NCI-H524 treated with DMSO at 0.1 percent for 48 hours (cell line): ENCODE results near the gene DCDC2C.

Source experiments
- DNase-seq: peaks from one replicate; lab custom pipeline; 2025; lab: John Stamatoyannopoulos, UW

Gene DCDC2C

DNA sequence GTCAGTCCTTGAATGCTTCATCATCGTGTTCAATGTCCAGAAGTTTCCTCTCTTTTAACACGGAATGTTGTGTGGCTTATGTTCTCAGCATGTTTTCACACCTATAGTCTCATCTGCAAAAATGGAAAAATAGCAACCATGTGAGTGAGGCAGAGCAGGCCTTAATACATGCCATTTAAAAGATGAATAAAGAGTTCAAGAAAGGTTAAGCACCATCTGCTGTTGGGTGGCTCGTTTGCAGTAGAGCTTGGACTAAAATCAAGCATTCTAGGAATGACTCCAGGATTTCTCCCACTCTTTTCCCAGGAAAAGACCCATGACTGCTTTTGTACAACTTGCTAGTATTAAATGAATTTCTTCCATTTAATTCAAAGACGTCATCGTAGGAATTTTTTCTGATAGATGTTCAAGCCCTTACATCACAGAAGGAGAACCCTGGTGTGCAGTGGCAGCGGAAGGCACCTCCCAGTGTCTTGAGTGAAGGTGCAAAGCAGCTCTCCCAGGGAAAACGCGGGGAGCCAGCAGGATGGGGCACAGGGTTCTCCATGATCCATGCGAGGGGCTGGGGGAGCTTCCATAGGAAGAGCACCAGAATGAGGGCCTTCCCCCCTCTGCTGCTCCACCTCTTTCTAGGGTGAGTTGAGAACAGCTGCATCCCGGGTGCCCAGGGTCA, 9.6 kb downstream of the DCDC2C start:
- no peak for DNase-seq

DNA sequence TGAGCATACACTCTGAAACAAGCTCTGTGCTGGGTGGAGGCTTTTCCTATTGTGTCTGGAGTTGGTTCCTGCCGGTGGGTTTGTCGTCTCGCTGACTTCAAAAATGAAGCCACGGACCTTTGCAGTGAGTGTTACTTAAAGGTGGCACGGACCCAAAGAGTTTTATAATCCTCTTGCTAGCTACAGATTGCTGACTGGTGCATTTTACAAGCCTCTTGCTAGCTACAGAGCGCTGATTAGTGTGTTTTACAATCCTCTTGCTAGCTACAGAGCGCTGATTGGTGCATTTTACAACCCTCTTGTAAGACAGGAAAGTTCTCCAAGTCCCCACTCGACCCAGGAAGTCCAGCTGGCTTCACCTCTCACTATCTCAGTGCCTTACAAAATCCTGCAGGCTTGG, 15.3 kb downstream of the DCDC2C start:
- DNase-seq, result no peak

DNA sequence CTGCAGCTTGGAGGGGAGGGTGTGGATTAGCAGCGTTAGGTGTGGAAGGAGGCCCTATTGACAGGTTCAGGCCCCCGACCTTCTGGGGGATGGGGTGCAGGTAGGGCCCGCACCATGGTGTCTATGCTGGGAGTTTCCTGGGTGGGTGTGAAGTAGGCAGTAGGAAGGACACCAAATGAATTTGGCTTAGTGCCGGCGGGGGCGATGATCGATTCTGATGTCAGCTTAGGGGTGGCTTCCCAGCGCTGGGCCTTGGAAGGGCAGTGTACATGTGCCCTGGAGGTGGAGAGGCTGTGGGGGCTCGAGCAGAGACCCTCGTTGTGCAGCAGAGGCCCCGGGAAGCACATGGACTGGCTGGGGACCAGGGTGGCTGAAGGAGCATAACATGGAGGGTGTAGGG, 21.6 kb downstream of the DCDC2C start:
- DNase-seq, result no peak

DNA sequence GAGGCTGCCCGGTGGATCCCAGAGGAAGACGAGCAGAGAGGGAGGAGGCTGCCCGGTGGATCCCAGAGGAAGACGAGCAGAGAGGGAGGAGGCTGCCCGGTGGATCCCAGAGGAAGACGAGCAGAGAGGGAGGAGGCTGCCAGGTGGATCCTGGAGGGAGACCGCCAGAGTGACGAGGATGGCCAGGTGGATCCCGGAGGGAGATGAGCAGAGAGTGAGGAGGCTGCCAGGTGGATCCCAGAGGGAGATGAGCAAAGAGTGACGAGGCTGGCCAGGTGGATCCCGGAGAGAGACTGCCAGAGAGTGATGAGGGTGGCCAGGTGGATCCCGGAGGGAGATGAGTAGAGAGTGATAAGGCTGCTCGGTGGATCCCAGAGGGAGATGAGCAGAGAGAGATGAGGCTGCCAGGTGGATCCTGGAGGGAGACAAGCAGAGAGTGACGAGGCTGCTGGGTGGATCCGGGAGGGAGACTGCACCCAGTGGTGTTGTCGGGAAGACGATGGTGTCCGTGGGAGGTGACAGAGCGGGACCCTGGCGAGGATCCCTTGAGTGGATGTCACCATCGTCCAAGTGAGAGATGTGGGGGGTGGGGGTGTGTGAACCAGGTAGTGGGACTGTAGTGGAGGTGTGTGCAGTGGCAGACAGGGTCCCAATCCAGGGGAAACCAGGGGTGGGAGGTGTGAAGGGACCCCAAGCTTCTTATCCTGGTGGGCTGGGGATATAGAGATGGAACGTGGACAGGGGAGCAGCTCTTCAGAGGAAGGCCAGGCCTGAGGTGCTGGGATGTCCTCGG, 22.3 kb downstream of the DCDC2C start:
- DNase-seq, result no peak

DNA sequence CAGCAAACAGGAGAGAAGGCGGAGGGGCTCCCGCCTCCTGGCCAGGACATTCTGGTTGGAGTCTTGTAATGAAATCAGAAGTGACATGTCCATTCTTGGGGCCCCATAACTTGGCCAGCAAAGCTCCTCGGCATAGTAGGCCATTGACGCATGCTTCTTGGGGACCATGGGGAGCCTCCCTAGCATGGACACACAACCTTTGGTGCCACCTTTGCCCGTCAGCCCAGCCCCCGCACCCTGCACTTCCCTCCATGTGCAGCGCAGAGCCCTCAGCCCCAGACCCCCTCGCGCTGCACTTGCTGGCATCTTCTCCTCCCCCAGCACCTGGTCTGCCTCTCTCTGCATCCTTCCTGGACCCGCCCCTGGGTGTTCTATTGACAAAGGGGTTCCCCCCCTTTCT, 23.1 kb downstream of the DCDC2C start:
- DNase-seq, result no peak

DNA sequence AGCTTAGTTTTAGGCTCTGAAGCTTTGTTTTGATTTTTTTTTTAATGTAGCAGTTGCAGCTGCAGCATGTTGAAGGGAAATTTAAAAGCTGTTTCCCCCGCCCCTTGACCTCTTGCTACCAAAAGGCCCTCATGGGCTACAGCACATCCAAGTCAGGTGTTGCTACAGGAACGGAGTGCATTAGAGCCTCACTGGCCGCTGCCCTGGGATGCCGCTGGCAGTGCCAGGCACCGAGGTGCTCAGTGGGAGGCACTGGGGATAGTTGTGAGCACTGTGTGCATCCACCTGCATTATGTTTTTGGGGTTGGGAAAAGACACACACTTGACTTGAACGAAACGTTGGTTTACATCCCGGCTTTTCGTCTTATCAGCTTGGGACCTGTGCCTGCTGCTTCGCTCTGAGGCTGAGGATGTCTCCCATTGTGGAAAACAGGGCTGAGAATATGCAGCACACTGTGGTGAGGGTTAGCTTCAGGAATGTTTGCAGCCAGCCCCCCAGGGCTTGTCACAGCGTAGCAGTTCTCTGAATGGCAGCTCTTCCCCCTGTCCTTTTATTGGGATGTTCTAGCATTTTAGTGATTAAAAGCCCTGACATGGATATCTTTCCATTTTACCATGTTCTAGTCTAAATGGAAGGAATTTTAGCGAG, 24.1 kb downstream of the DCDC2C start:
- no peak for DNase-seq

DNA sequence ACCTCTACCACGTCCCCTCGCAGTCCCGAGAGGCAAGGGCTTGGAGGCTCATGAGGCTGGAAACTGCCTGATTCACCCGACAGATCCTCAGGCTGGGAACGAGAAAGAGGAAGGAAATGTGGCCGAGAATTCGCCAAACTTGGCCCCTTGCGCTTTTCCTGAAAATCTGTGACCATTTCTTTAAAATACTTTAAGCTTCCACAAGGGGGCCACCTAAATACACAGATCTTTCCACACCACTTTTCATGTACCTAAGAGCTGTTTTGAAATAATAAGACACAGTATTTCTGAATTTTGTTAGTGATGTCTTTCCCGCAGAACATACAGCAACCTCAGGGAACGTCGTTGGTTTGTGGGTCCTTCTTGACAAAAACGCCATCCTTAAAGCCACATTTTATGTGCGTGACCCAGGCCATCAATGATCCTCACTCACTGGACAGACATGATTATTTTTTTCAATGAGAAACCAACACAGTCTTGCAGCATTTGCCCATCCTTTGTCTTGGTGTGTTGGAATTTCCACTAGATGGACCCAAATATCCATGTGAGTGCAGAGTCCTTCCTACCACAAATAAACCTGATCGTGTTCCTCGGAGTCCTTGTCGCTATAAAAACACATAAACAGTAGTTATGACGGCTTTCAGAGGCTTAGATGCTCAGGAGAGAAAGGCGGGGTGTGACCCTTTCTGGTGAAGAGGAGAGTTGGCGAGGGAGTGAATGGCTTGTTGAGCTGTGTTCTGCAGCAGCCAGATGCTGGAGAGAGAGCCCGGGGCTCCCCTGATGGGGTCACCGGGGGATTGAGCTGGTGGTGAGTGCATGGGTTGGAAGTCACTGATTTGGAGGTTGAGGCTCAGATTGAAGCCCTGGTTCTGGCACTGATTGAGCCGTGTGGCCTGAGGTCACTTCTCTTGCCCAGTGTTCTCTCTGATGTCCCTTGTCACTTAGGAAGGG, 25.0 kb downstream of the DCDC2C start:
- DNase-seq, result peak; percentile 37

DNA sequence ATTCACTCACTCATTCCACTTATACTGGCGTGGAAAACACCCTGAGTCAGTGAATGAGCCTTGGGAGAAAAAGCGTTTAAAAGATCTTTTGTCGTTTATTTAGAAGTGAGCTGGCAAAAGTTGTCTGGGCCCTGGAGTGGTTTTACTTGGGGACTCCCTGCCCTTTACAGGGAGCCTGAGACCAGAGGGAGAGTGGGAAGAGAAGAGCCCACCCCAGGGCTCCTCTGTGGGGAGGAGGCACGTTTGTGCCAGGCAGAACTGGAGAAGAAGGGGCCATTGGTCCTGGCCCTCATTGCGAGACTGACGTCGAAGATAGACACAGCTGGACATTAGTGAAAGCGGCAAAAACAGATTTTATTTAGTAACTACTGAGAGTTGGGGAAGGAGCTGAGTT, 25.7 kb downstream of the DCDC2C start:
- no peak for DNase-seq

DNA sequence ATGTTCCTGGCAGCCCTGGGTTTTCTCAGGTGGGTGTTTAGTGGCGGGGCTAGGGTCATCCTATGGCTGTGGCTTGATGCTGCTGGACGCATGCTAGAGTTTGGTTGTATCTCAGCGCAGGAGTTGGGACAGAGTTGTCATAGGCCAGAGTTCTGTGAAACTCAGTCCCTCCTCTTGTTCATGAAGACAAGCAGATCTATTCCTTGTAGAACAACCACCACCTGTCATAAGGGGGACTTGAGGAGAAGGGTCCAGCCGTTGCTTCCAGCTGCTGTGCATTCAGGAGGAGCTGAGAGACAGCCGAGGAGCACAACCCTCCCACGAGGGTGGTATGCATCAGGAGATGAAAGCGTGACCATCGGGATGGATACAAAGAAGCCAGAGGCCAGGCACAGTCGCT, 26.4 kb downstream of the DCDC2C start:
- DNase-seq, result no peak

DNA sequence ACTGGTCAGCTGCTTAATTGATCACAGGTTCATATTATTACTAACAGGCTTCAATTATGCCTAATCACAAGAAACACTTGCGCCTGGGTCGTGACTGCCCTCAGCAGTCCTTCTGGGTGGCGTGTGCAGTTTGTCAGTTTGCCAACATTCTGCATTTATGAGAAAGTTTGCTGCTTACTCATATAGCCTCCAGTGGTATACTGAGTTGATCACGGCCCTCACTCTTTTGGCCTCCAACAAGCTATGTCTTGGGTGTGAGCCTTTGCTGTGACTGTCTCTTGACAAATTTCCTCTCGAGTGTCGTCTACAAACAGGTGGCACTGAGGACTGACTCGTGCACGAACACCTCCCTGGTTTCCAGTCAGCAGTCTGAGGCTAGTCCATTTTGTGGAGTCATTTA, 27.3 kb downstream of the DCDC2C start:
- no peak for DNase-seq

DNA sequence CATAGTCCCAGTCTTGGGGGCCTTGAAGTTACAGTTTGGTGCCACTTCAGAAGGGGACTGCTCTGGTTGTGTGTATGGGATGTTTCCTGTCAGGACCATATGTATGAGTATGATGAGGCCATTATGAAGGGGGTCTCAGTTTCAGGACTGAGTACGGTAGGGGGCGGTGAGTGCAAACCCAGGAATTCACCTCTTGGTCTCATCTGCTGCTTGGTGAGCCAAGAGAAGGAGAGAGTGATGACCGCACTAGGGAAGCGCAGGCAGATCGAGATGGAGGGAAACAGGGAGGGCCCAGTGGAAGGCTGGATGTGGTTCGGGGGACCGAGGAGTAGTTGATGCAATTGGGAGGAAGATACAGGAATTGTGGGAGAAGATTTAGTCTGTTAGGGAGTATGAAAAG, 28.5 kb downstream of the DCDC2C start:
- DNase-seq, result no peak

DNA sequence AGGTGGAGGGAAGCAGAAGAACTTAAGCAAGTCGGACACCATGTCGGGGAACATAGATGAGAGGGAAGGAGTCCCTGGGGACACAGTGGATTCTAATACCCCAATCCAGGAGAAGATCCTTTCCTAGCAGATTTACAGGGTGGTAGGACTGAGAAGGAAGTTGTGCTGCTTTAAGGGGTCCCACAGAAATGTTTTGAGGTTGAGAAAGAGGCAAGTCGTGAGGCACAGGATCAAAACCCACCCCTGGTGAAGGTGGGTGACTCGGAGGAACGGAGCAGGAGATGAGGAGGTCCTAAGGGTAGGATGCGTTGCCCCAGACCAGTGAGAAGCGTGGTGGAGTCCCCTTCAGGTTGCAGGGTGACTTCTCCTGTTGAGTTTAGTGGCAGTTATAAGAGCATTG, 32.7 kb downstream of the DCDC2C start:
- no peak for DNase-seq

DNA sequence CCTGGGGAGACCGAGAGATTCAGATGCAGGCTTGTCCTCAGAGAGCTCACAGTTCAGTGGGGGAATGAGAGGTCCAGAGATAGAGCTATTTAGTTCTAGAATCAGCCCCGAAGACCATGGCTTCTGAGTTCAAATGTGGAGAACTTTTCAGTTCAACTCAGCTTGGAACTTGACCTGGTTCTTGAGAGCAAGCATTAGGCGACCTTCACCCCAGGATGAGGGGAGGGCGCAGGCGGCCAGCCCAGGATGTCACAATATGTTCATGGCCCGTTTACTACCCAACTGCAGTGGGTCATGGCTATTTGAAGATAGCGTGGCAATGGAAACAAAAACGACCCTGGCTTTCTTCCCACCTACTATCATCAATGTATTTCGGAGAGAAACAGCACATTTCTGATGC, 33.8 kb downstream of the DCDC2C start:
- no peak for DNase-seq

DNA sequence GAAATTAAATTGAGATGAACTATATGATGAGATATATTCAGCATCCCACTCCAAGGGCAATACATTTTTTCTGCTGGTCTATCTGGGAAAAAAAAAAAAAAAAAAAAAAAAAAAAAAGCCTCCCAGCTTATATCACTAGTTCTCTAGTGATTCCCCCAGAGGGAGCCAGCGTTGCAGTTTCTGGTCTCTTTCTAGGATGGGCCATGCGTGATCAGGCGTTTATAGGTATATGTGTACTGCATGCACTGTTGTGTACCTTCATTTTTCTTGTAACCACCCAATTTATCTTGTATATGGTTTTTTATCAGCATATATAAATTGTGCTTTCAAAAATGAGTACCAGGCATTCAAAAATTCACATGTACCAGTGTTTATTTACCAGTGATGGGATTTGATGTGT, 35.1 kb downstream of the DCDC2C start:
- no peak for DNase-seq

DNA sequence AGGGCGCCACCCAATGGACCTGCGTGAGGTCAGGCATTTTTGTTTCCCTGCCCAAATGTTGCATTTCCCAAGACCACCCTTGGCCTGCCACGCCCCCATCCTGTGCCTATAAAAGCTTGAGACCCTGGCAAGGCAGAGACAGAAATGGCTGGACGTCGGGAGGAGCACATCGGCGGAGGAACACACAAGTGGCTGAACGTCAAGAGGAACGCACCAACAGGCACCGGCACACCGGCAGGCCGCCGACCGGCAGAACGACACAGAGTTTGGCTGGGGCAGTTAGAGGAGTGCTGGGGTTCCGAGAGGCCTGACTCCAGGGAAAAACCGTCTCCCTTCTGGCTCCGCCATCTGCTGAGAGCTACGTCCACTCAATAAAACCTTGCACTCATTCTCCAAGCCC, 35.9 kb downstream of the DCDC2C start:
- no peak for DNase-seq

DNA sequence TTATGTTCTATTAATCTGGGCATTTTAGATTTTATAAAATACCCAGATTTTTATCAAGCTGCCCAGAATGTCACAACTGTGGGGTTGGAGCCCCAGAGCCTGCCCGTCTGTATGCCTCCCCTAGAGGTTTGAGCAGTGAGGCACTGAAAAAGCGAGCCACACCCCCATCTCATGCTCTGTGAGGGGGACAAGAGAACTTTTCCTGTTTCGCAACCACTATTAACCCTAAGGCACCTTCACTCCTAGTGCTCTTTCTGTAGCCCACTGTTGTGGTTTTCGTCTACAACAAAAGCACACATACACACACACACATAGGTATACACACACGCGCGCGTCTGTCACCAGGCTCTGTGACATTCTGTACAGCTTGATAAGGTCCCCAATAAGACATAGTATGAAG, 38.0 kb downstream of the DCDC2C start:
- no peak for DNase-seq

DNA sequence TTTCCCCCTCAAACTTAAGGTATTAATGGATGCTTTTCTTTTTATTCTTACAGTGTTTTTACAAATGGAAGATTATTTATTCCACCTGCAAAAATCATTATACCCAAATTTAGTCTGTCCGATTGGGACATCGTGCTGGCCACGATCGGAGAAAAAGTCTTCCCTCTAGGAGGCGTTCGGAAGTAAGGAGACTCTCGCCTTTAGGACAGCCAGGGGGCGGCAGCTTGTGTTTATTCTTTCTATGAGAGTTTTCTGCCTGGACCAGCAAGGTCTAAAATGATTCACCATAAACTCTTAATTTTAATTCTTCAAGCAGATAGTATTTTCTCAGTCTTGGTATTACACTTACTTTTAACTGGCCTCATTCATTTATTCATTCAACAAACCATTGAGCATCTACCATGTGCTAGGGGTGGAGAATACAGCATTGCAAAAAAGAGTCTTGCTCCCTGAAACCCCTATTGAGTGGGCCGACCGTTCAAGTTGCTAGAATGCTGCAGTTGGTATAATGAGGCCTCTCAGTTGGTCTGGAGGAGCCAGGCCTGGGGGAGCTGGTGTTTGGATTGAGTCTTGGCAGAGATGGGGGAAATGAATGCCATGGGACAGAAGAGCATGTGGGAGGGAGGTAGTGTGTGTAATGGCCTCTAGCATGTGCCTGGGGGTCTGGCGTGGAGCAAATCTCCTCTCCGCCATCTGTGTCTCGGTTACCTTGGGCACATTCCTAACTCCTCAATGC, 38.7 kb downstream of the DCDC2C start:
- no peak for DNase-seq

DNA sequence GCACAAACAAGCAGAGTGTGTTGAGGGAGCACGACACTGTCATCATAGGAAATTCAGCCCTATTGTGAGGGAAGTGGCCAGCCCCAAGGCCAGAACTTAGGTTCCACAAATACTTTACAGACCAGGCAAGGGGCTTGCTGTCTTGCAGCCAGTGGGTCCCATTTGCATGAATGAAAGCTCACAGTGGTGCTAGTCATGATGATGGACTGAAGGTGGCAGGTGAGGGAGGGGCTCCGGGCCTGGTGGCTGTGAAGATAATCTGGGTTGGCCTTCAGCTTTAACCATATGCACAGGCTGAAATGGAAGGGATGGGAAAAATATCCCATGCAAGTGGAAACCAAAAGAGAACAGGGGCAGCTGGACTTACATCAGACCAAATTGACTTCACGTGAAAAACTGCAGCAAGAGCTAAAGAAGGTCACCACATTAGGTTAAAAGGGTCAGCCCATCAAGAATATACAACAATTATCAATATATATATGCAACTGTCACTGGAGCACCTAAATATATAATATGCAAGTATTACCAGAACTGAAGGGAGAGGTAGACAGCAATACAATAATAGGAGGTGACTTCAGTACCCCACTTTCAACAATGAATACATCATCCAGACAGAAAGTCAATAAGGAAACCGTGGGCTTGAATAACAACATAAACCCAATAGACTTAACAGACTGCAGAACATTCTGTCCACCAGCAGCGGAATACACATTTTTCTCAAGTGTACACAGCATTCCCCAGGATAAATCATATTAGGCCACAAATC, 39.6 kb downstream of the DCDC2C start:
- no peak for DNase-seq

DNA sequence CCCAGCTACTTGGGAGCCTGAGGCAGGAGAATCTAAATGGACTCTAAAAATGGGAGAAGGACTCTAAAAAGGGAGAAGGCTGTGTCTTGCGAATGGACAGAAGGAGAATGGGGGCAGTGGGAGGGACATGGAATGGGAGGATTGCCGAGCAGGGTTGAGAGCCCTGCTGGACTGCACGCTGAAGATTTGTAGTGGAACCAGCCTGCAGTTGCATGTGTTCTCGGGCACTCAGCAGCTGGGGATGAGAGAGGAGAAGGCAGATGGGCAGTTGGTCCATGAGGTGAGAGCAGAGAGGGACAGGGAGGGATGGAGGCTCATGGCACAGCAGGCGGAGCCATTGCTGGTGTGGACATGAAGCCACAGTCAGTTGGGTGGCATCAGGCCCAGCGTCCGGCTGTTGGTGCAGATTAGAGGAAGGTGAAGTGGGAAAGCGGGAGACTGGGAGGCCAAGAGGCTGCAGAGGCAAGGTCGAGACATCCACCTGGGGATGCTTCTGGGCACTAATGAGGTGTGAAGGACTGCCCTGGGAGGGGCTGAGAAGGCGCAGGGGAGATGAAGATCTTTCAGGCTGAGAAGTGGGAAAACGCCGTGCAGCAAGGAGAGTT, 40.7 kb downstream of the DCDC2C start:
- DNase-seq, result no peak

DNA sequence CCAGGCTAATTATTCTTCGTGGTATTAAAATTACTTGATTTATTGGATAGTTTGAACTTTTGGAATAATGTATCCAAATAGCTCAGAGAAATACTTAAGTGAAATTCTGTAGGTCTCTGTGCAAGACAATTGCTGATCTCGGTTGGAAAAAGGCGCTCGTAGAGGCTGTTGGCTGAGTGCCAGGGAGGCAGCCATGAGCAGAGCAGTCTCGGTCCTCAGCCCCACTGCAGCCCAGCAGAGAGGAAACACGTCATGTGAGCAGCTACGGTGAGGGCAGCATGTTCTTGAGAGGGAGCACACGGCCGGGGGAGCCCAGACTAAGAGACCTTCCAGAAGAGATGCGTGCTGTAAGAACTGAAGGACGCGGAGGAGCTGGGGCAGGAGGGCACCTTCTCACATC, 42.5 kb downstream of the DCDC2C start:
- no peak for DNase-seq
